Stimulated activated CD8-positive, alpha-beta memory T cell treated with anti-CD3 and anti-CD28 coated beads, Interleukin-7, amount 100 ng/mL, for 1 hour (primary cell): ENCODE data around the gene STAT5B.

Experiments used
- DNase-seq, 2 donors: peaks; one replicate each; pipeline ENCODE4 v3.0.0-alpha.2; 2020; ENCODE audit warnings: low read depth in 2 of 2

The STAT5B gene

DNA sequence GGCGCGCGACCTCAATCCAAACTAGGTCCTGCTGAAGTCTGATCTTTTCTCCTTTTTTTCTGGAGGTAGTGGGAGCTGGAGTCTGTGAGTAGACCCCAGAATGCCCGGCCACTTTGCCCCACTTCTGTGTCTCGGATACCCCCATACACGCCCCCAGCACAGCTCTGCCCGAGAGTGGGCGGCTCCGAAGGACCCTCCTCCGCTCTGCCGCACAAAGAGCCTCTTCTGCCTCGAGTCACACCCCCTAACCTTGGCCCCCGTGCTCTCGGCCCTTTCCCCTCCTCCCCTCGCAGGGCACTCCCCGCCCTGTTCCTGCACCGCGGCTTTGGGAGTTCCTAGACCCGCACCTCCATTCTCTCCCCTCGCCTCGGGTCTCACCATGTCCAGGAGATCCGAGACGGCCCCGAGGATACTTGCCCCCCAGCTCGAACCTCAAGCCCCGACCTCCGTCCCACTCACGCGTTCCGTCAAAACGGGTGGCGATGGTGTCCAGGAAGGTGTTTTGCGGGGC lies 95.7 kb downstream of the STAT5B start:
- DNase-seq: no peak

DNA sequence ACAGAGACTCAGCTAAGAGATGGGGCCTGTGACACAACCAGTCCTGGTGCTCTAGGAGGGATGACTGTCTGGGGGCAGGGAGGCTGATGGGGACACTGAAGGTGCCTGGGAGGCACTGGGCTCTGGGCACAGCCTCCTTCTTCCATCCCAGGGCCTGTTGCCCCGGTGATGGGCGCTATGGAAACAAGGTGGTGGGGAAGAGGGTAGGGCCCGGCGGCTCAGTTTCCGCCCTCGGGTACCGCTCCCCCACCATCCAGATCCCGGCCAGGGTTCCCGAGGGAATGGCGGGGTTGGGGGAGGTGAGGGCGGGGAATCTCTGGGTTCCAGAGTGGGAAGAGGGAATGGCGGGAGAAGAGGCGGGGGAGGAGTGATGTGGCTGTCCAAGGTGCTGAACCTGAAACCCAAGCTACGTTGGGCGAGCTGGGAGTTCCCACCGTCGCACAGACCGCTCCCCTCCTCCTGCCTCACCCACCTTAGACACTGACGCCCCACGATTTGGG lies 96.2 kb downstream of the STAT5B start:
- DNase-seq: no peak

DNA sequence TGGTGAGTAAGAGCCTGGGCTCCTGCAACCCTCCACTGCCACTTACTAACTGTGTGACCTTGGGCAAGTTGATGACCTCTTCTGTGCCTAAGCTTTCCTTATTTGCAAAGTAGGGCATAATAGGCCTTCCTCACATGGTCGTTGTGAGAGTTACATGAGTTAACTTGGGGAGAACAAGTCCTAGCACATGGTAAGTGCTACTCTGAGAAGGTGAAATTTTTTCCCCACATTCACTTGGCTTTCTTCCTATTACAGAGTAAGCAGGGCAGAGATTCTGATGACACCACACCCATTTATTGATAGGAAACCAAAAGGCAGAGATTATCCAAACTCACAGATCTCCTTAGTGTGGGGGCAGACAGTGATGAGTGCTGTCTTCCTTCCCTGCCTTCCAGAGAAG lies 96.9 kb downstream of the STAT5B start:
- no peak for DNase-seq

DNA sequence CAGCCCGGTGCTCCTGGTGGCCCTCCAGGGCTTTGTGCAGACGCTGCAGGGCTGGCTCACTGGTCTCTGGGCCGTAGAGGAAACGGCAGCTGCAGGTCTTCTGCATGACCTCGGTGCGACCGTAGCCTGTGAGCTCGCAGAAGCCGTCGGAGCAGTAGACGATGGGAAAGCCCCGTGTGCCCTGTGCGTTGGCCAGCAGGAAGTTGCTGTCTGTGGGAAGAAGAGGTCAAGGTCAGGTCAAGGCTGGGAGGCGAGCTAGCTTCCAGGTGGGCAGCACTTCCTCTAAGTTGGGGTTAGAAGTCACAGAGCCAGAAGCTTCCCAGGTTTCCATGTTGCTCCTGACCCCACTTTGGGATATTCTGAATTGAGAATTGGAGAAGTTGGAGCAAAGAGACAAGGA lies 97.4 kb downstream of the STAT5B start:
- DNase-seq: no peak

DNA sequence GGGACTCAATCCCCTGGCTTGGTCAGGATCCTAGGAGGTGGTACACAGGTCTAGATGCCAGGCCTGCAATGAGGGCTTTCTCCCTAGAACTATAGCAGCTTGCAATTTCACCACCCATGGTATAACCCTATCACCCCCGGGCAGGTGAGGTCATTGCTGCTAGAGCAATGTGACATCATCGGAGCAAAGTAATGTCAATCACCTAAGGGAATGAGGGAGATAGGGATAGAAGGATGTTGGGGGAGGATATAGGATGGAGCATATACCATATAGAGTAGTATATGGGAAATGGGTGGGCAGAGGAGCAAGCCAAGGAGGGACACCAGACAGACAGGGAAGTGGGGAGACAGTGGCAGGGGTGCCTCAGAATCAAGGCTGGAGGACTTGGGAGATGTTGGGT lies 98.5 kb downstream of the STAT5B start:
- DNase-seq: no peak

DNA sequence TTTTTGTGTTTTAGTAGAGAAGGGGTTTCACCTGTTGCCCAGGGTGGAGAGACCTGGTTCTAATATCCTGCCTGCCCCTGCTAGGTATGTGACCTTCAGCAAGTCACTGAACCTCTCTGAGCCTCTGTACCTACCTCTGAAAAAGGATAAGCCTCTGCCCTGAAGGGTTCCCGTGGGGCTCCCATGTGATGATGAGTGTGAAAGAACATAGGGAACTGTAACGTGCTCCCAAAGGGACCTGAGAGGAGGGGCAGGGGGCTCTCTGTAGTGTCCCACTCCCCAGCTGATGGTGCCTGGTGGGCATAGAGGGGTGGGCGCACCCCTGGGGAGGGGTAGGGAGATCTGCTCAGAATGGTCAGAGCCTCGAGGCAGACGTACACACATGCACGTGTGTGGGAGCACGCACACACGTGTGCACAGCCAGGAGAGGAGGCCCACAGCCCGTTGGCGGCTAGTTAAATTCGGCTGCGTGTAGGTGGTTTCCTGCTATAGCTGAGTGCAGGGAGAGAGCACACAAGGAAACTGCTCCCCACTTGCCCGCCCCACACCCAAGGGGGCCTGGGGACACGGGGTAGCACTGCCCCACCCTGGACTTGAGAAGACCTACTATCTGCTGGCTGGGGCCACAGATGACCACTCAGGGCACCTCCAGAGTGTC lies 101.9 kb downstream of the STAT5B start:
- DNase-seq: no peak

DNA sequence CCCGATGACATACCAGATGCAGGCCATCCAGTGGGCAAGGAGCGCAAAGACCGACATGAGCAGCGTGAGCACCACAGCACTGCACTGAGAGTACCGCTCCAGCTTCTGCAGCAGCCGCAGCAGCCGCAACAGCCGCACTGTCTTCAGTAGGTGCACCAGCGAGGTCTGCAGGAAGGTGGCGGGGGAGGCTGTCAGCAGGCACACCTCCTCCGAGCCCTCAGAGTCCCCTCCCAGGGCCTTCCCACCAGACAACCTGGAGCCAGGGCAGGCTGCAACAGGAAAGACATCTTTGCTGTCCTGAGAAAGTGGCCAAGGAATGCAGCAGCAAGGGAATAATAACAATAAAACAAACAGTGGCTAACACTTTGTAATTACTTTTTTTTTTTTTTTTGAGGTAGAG lies 104.4 kb downstream of the STAT5B start:
- no peak for DNase-seq

DNA sequence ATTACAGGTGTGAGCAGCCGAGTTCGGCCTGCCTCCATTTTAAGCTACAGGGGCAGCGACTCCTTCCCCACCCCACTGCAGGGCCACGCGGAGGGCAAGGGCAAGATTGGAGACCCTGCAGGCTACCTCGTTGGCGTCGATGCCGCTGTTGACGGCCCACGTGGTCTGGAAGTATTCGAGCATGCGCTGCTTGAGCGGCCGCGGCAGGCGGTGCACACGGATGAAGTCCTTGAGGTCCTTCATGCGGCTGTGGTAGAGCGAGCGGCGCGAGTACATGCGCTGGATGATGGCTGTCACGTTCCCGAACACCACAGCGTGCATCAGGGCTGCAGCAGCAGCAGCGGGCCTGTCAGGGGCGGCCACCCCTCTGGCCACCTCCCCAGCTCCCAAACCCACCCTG lies 106.8 kb downstream of the STAT5B start:
- no peak for DNase-seq

DNA sequence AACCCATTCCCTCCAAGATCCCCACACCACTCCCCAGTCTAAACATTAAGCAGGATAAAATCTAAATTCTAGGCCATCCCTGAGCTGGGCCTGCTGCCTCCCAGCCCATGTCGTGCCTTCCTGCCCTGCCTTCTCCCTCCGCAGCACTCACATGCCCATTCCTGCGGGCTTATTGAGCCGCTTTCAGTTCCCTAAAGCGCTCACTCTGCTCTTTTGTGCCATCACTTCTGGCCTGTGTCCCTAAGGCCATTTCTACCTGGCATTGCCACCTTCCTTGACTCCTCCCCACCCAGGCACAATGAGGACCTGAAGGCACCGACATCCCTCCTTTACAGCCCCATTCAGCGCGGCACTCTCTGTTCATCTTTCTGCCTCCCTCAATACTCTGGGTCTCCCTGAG lies 108.4 kb downstream of the STAT5B start:
- no peak for DNase-seq

DNA sequence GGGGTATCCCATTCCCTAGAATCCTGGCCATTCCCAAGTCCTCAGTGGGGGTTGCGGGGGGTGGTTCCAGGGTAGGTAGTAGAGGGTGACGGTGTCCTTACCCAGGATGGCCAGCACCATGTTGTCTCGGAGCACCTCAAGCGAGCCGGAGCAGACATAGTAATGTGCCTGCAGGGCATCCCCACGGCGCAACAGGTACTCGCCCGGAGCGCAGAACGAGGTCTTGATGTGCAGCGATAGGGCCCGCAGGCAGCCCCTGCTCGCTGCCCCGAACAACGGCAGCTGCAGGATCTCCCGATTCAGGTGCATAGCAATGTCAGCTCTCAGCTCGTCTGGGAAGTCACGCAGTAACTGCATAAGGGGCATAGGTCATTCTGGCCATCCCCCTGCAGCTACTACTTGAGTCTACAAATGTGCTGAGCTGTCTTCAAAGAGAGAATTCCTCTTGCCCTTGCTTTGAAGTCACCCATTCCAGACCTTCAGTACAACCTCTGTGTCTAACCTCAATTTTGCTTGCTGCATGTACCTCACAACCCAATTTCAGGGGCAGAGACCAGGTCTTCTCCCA lies 109.9 kb downstream of the STAT5B start:
- no peak for DNase-seq

DNA sequence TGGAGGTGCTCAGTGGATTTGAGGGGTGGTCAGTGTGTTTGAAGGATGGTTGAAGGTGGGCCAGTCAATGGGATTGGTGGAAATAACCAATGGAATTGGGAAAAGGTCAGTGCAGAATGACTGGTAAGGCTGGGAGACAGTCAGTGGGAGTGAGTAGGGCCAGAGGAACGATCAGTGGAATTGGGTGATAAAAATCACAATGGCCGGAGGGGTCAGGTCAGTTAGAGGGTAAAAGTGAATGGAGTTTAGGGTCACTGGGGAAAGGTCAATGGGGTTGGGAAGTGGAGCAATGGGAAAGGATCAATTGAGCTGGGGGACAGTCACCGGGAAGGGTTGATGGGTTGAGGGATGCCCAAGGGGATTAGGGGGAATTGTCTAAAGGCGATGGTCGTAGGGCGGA lies 110.4 kb downstream of the STAT5B start:
- no peak for DNase-seq

DNA sequence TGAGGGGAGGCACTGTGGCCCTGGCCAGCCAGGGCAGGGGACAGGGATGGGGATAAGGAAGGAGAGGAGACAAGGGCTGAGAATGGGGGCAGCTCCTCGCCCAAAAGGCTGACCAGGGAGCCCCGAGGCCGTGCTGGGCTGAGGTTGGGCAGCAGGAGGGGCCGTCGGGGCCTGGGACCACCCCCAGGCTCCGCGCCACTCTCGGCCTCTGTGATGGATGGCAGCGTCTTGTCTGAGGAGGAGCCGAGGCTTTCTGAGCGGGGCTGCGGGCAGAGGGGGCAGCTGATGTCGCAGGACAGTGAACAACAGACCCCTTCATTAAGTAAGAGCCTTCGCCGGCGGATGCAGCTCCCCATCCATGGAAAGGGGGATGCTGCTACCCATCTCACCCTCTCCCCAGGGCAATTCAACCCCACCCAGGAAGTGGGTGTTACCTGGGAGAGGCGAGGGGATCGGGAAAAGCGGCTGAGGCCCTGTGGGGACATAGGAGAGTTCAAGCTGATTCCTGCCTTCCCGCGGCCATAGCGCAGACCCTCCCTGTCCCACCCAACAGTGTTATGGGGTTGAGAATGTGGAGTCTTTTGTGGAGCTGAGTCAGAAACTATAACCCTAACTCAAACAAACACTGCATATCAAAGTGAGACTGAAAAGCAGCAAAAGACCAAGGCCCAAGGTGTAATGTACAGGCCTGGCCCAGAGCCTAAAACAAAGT lies 112.3 kb downstream of the STAT5B start:
- DNase-seq: no peak

DNA sequence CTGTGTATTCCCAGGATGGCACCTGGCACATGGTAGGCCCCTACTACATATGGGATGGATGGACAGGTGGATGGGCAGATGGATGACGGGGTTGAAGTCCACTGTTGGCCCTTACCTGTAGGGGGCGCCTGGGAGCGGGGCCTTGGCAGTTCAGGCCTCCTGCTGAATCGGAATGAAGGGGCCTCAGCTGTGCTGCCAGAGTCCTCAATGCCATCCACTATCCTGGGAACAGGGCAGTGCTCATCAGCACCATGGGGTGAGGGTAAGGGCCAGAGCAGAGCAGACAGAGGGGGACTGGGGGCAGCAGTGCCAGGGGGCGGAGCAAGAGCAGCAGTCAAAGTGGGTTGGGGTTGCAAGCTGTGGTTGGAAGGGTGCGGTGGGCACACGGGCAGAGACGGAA lies 113.1 kb downstream of the STAT5B start:
- DNase-seq: no peak

DNA sequence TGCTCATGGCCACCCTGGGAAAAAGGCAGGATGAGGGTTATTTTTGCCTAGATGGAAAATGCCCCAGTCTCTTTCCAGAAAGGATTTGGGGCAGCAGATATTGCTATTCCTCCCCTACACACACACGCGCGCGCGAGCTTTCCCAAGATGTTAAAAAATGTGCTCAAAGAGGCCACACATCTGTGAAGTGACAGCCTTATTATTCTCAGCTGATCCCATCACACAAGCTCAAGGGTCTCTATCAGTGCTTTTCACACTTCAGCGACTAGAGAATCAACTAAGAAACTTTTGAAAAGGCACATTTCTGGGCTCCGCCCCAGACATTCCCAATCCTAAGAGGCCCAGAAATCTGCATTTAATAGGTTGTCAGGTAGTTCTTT lies 115.7 kb downstream of the STAT5B start:
- DNase-seq: no peak

DNA sequence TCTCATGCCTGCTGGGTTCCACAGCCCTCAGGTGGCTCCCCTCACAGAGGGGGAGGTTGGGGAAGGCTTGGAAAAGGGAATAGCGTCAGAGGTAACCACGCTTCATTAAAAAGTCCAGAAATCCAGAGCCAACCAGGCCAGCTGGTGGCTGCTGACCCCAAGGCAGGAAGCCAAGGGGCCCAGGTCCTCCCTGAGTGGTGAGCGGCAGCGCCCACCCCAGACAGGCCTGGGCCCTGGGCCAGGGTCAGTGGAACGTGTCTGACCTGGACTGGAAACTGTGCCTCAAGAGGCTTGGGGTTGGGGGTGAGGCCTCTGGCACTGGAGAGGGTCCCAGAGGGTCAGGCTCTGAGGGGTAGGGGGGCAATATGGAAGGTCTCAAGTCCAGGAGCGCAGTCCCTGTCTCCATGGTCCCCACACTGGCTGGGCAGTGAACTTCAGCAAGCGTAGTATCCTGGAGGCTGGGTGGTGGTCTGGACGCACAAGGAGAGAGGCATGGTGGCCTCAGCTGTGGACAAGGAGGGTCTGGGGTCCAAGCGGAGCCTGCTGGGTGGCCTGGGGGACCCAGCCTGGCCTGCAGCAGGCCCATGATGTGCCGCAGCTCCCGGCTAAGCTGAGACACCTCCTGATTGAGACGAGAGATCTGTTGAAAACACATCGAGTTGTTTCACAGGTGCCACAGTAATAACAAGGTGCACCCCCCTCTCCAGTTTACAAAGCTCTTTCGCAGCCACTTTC lies 116.2 kb downstream of the STAT5B start:
- DNase-seq: no peak

DNA sequence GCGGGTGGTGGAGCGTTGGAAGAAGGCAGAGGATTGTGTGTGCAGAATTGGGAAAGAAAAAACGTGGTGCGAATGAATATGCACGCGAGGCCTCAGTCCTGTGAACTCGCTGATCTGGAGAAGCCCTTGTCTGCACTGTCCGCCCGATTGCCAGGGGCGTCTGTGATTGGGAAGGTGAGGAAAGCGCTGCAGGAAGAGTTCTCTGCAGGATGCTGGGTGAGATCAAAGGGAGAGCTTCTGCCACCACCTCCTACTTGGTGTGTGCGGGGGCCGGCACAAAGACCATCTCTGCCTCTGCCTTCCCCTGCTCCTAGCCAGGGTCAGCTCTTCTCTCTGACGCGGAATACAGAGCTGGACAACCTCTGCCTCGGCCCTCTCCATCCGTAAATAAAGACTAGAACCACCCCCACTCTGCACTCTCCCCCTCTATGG lies 120.6 kb downstream of the STAT5B start:
- no peak for DNase-seq

DNA sequence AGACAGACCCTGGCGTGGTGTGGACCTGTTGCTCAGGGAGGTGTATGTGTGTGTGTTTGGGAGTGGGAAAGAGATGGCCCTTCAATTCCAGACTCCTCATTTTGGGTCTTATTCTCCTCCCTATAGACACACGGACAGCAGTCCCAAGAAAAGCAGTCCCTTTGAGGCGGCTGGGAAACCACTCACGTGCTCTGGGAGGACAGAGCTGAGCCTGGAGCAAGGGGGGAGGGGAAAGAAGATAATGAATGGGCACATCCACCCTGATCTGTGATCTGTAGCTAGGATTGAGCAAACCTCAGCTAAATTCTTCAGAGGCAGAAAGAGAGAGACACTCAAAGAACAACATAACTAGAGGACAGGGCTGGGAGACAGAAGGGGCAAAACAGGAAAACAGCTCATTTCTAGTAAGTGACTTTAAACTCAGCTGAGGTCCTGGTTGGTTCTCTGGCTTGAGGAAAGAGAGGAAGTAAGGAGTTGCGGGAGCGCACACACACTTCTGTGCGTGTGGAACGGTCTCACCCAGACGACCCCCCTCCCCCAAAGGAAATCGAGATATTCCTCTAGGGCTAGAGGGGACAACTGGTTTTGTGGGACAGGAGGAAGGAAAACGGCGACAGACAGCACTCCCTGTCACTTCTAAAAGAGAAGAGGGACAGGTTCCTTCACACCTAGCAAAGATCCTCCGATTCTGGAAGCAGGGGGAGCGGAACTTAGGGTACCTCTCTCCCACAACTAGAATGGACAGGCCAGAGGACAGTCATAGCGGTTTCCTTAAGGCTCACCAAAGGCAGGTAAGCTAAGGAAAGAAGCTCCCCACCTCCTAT lies 122.1 kb downstream of the STAT5B start:
- DNase-seq: no peak
